ENCODE data around the gene ACACA. TPM values are rescaled to one million over a fixed set of nuclear protein-coding genes. Genes with fewer than 3 reads are reported as not detected.

ACACA gene
- total RNA-seq, 2 experiments from 2014 or later, result 45.1 to 45.9 TPM

DNA sequence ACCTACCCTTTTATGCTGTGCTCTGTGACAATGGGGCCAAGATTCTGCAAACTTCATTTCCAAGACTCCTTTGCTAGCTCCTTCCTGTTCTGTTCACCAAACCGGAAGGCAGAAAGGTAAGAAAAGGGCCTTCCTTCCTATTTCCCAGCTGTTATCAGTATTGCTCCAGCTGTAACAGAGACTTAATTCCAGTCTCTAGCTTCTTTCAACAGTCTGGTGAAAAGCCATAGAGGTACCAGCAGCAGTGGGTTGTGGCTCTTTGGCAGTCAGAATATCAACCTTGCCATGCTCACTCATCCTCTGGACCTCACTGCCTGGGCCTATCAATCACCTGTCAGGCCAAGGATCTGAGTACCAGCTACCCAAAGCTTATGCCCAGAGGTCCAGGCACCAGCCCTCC lies 120.2 kb downstream of the ACACA start:
- H3K9me3 Mint-ChIP-seq, result no peaks in the 10 kb centered on the region
- POLR2A ChIA-PET, result no interaction called here
- peaks cover 14% of the 10 kb centered on the region for H3K36me3 Mint-ChIP-seq
- no peak overlapping the region for H3K27ac Mint-ChIP-seq
- H3K4me3 Mint-ChIP-seq, result no peak overlapping the region
- no peak for DNase-seq
- no peak for ATAC-seq (ENCODE audit: low read depth)
- no peaks in the 10 kb centered on the region for H3K4me1 Mint-ChIP-seq
- no peaks in the 10 kb centered on the region for H3K27me3 Mint-ChIP-seq

DNA sequence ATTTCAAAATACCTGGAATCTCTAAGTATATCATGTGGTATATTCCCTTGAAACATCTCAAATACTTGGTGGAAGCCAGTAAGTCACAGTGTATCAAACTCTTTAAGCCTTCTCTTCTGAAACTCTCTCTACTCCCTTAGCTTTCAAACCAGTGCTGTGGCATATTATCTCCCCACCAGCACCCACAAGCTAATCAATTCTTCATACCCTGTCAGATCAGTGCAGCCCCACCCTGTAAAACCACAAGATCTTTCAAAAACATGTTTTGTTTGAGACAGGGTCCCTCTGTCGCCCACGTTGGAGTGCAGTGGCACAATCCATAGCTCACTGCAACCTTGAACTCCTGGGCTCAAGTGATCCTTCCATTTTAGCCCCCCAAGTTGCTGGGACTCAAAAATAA lies 122.4 kb downstream of the ACACA start:
- Mint-ChIP-seq H3K27me3 (no peaks in the 10 kb centered on the region), H3K4me1 (no peaks in the 10 kb centered on the region), H3K9me3 (no peaks in the 10 kb centered on the region), H3K4me3 (no peak overlapping the region), H3K27ac (no peak overlapping the region), H3K36me3 (peaks cover 17% of the 10 kb centered on the region)
- DNase-seq, result no peak
- POLR2A ChIA-PET, result no interaction called here
- ATAC-seq (ENCODE audit: low read depth), result no peak

DNA sequence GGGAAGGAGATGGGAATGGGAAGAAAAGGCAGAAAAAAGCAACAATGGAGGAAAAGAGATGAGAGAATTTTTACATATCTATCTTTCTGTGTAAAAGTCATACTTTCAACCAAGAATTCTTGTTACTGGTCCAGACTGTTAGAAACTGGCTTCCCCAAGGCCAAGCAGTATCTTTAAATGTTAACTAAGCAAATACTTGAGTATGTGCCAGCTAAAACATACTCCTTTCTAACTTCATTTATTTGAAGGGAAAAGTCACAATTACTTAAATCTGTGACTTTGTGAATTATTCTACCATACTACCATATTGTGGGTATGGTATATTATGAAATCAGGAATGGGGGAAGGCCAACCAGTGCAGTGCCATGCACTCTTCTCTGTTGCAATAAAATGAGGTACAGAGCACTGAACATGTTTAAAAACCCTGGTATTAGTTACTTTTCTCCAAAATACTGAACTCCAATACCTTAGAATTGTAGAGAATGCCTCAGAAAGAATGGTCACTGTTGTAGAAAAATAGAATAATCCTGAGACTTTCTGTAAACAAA lies 123.1 kb downstream of the ACACA start:
- no peak overlapping the region for H3K27ac Mint-ChIP-seq

DNA sequence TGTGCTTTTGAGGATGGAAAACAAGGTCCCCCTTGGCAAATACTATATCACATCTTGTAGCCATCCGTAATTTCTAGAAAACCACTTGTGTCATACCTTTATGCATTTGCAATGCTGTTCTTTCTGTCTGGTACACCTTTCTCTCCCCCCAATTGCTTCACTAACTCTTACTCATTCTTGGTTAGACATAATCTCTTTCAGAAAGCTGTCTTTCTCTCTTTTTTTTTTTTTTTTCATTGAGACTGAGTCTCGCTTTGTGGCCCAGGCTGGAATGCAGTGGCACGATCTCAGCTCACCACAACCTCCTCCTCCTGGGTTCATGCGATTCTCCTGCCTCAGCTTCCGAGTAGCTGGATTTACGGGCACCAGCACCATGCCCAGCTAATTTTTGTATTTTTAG lies 125.8 kb downstream of the ACACA start:
- H3K36me3 Mint-ChIP-seq, result peaks cover 23% of the 10 kb centered on the region
- no peak for ATAC-seq (ENCODE audit: low read depth)
- H3K27me3 Mint-ChIP-seq, result no peaks in the 10 kb centered on the region
- no peak overlapping the region for H3K27ac Mint-ChIP-seq
- H3K9me3 Mint-ChIP-seq, result no peaks in the 10 kb centered on the region
- H3K4me3 Mint-ChIP-seq, result no peak overlapping the region
- no peaks in the 10 kb centered on the region for H3K4me1 Mint-ChIP-seq
- DNase-seq, result no peak
- POLR2A ChIA-PET, result no interaction called here

More for the DNA sequence above, 123.1 kb downstream of the ACACA start:
- Mint-ChIP-seq H3K9me3 (no peaks in the 10 kb centered on the region), H3K36me3 (peaks cover 17% of the 10 kb centered on the region), H3K27me3 (no peaks in the 10 kb centered on the region), H3K4me1 (no peaks in the 10 kb centered on the region), H3K4me3 (no peak overlapping the region)
- POLR2A ChIA-PET, result no interaction called here
- DNase-seq (no peak), ATAC-seq (ENCODE audit: low read depth) (no peak)

GRCh38 chr17:37278247-37278894 lies 128.3 kb downstream of the ACACA start:
- Mint-ChIP-seq H3K36me3 (peaks cover 29% of the 10 kb centered on the region), H3K4me1 (peaks cover 2% of the 10 kb centered on the region), H3K27me3 (no peaks in the 10 kb centered on the region), H3K4me3 (no peak overlapping the region), H3K27ac (no peak overlapping the region), H3K9me3 (no peaks in the 10 kb centered on the region)
- ATAC-seq (ENCODE audit: low read depth), result no peak
- POLR2A ChIA-PET, result no interaction called here
- no peak for DNase-seq

GRCh38 chr17:37276475-37276874 lies 130.2 kb downstream of the ACACA start:
- Mint-ChIP-seq H3K4me3 (no peak overlapping the region), H3K9me3 (no peaks in the 10 kb centered on the region), H3K4me1 (peaks cover 4% of the 10 kb centered on the region), H3K27ac (no peak overlapping the region), H3K36me3 (peaks cover 19% of the 10 kb centered on the region), H3K27me3 (no peaks in the 10 kb centered on the region)
- DNase-seq, result no peak
- POLR2A ChIA-PET, result no interaction called here
- ATAC-seq (ENCODE audit: low read depth), result no peak

DNA sequence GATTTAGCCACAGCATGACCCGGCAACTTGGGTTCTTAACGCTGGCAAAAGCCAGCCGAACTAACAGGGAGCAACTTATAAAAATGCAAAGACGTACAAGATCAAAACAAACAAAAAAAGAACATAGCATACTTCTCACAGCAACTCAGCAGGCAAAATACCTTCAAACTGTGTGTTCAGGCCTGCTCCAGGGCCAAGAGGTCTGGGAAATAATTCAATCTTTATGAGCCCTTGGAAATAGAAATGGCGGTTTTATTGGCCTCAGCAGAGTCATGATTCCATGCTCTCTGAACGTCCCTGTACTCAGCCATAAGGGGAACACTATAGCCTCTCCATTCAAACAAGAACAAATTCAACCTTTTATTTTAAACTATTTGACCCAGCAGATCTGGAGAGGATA lies 132.2 kb downstream of the ACACA start:
- H3K9me3 Mint-ChIP-seq, result no peaks in the 10 kb centered on the region
- no peak overlapping the region for H3K27ac Mint-ChIP-seq
- DNase-seq (no peak), ATAC-seq (ENCODE audit: low read depth) (no peak)
- no peak overlapping the region for H3K4me3 Mint-ChIP-seq
- peaks cover 4% of the 10 kb centered on the region for H3K4me1 Mint-ChIP-seq
- peaks cover 30% of the 10 kb centered on the region for H3K36me3 Mint-ChIP-seq
- no peaks in the 10 kb centered on the region for H3K27me3 Mint-ChIP-seq
- POLR2A ChIA-PET, result no interaction called here

GRCh38 chr17:37273409-37274051 lies 133.1 kb downstream of the ACACA start:
- peaks cover 4% of the 10 kb centered on the region for H3K4me1 Mint-ChIP-seq
- no peak for DNase-seq
- peaks cover 33% of the 10 kb centered on the region for H3K36me3 Mint-ChIP-seq
- ATAC-seq (ENCODE audit: low read depth), result no peak
- POLR2A ChIA-PET, result no interaction called here
- H3K4me3 Mint-ChIP-seq, result no peak overlapping the region
- H3K9me3 Mint-ChIP-seq, result no peaks in the 10 kb centered on the region
- H3K27ac Mint-ChIP-seq, result no peak overlapping the region
- H3K27me3 Mint-ChIP-seq, result no peaks in the 10 kb centered on the region

DNA sequence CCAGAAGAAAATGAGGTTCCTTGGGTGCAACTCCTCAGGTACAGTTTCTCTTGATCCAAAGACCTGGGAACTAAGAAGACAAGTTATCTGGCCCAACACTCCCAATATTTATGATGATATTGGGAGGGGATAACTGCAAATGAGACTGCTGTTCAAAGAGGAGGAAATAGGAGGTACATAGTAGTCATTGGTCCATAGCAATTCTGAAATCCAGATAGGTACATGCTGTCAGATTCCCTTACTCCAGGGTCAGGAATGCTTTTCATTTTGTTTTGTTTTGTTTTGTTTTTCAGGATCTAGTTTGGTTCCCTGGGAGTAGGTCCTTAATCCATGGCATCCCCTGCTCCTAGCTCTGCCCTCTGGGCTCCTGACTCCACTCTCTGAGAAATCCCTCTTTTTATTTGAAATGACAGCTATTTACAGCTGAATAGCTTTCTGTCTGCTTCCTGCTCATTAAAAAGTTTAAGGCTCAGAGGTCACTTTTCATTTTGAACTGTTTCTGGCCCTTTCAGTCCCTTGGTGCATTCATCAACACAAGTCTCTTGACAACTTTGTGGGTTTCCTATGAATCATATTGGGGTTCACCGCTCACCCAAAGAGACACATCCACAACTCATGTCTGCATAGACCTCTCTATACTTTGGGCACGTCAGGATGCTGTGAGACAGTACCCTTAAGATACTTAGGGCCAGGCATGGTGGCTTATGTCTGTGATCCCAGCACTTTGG lies 141.0 kb downstream of the ACACA start:
- H3K36me3 Mint-ChIP-seq, result peaks cover 56% of the 10 kb centered on the region
- H3K27ac Mint-ChIP-seq, result no peak overlapping the region
- POLR2A ChIA-PET, result no interaction called here
- H3K9me3 Mint-ChIP-seq, result peaks cover 14% of the 10 kb centered on the region
- no peak for ATAC-seq (ENCODE audit: low read depth)
- DNase-seq, result no peak
- H3K27me3 Mint-ChIP-seq, result no peaks in the 10 kb centered on the region
- H3K4me1 Mint-ChIP-seq, result no peaks in the 10 kb centered on the region
- no peak overlapping the region for H3K4me3 Mint-ChIP-seq

DNA sequence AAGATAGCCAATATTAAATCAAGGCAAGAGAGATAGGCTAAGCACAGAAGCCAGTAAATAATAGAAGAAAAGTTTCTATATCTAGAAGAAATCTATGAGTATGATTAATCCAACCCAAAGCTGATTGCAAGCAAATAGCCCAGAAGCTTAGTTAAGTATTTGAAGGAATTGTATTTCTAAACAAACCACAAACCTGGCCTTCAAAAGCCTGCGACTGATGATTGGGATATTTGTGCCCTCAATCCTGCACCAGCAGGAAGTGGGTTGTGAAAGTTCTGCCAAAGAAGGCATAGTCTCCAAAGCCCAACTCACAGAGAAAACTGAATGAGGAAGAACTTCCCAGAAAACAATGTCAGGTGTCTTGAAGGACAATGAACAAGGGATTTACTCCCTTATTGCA lies 145.3 kb downstream of the ACACA start:
- no peak for ATAC-seq (ENCODE audit: low read depth)
- Mint-ChIP-seq H3K4me3 (no peak overlapping the region), H3K4me1 (no peaks in the 10 kb centered on the region), H3K27me3 (no peaks in the 10 kb centered on the region), H3K36me3 (peaks cover 27% of the 10 kb centered on the region), H3K27ac (no peak overlapping the region), H3K9me3 (peaks cover 11% of the 10 kb centered on the region)
- POLR2A ChIA-PET, result no interaction called here
- DNase-seq, result no peak

DNA sequence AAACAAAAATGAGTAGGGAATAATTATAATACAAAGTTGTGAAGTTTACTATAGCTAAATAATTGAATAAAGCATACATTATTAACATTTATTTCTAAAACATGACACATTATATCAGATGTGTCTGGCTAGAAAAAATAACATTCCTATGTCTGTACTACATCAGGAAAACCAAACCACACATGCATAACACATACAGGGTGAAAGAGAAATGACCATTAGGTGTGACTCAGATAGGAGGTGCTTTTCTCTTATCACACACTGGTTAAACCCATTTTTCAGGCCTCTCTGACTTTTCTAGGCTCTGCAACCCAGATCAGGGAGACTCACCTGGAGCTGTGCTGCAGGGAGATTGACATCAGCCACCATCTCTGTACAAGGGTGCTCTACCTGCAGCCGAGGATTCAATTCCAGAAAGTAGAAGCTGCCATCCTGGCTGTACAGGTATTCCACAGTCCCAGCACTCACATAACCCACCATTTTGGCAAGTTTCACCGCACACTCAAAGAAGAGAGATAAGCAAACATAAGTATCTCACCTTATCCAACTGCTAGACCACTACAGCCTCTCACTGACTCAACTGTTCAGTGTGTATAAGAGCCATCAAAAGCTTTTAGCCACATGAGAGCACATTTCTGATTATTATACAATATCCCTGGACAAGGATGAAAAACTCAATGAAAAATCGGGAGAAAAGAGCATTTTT lies 147.5 kb downstream of the ACACA start:
- no peak overlapping the region for H3K27ac Mint-ChIP-seq
- H3K9me3 Mint-ChIP-seq, result no peaks in the 10 kb centered on the region
- H3K27me3 Mint-ChIP-seq, result no peaks in the 10 kb centered on the region
- no peaks in the 10 kb centered on the region for H3K4me1 Mint-ChIP-seq
- ATAC-seq (ENCODE audit: low read depth), result no peak
- H3K4me3 Mint-ChIP-seq, result no peak overlapping the region
- POLR2A ChIA-PET, result no interaction called here
- peaks cover 6% of the 10 kb centered on the region for H3K36me3 Mint-ChIP-seq
- DNase-seq, result no peak

- POLR2A ChIA-PET, result no interaction called here
- H3K9me3 Mint-ChIP-seq, result no peaks in the 10 kb centered on the region
- no peaks in the 10 kb centered on the region for H3K27me3 Mint-ChIP-seq
- DNase-seq (no peak), ATAC-seq (ENCODE audit: low read depth) (no peak)
- H3K36me3 Mint-ChIP-seq, result peaks cover 6% of the 10 kb centered on the region
- no peaks in the 10 kb centered on the region for H3K4me1 Mint-ChIP-seq
- H3K27ac Mint-ChIP-seq, result no peak overlapping the region
- H3K4me3 Mint-ChIP-seq, result no peak overlapping the region
Observed at GRCh38 chr17:37256627-37257026, 150.0 kb downstream of the ACACA start.

- Mint-ChIP-seq H3K27ac (no peak overlapping the region), H3K4me1 (no peaks in the 10 kb centered on the region), H3K36me3 (peaks cover 6% of the 10 kb centered on the region), H3K27me3 (no peaks in the 10 kb centered on the region), H3K9me3 (no peaks in the 10 kb centered on the region), H3K4me3 (no peak overlapping the region)
- POLR2A ChIA-PET, result no interaction called here
- no peak for ATAC-seq (ENCODE audit: low read depth)
- DNase-seq, result no peak
Observed at GRCh38 chr17:37255432-37255831, 151.2 kb downstream of the ACACA start.
